H1 (cell line): ENCODE data around the gene RUNX1. TPM values are rescaled to one million over a fixed set of nuclear protein-coding genes. Genes with fewer than 3 reads are reported as not detected.

Experiments
- HDAC6 ChIP-seq: IDR thresholded peaks from one replicate; pipeline ENCODE4 v1.7.1; 2012; ENCODE audit warnings: low read depth, mild to moderate bottlenecking, inconsistent platforms, low read length, moderate library complexity
- POLR2A ChIP-seq, 2 experiments: IDR thresholded peaks; 1 replicate in 1 of 2; 2 replicates in 1 of 2; pipeline ENCODE4 v1.6.1; 2011; ENCODE audit warnings: low read depth in 2 of 2, low read length in 2 of 2, mild to moderate bottlenecking in 2 of 2; ENCODE audit errors: control extremely low read depth in 1 of 2
- TCF12 ChIP-seq: IDR thresholded peaks from 2 replicates; pipeline ENCODE4 v1.6.1; 2011; ENCODE audit warnings: low read depth, mild to moderate bottlenecking, low read length
- polyA plus RNA-seq, 7 experiments: library from polyadenylated mRNA; depleted of rRNA in 3 of 7; stranded (reverse) in 5 of 7; unstranded in 2 of 7; fragments of >200 nt in 5 of 7; fragments of 200-250 nt in 2 of 7; gene quantifications; 1 replicate in 5 of 7; 2 replicates in 1 of 7; 4 replicates in 1 of 7; pipeline versions ENCODE4 v1.2.1 to v1.2.3, GENCODE V29; 2011 to 2013; ENCODE audit warnings: missing spikeins in 2 of 7, mixed read lengths in 2 of 7
- total RNA-seq: library from RNA; stranded (reverse); fragmentation: NEBNext Ultra II Directional; extraction: Animal tissue kit (Norgen Biotek cat#: 25700); gene quantifications from 2 replicates; pipeline ENCODE4 v1.2.1, GENCODE V29; 2021

The RUNX1 gene
- total and polyA plus RNA-seq, 2 of the 8 experiments (the other 6 are each of a cell fraction or from before 2014, with no cell fraction given): 0.20 to 0.60 TPM

DNA sequence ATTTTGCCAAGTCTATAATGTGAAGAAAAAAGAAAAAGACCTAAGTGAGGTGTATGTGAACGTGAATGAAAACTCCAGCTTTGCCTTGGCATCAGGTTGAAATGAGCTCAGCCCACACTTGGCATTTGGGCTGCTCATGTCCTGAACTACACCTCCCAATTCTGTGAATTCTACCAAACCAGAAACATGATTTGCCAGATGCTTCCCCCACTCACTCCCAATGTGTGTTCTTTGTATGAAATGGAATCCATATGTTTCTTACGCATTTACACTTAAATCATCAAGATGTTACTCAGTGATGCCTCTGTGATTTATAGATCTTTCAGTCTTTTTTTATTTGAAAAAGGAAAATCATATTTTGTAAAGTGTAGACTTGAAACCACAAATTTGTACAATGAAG is 32.8 kb upstream of the RUNX1 start (continued):
- no peak for TF ChIP-seq TCF12
- TF ChIP-seq HDAC6: no peak
- no peak for TF ChIP-seq POLR2A (IDR thresholded peaks at IDR 0.05; ENCODE audit: control extremely low read depth in 1 of 2, low read depth in 2 of 2, low read length in 2 of 2)
- TF ChIP-seq, all 59 proteins: peak for 0
